Endothelial cell of umbilical vein (primary cell): Measurements from ENCODE around the gene MYBBP1A.

Experiments
- GATA2 ChIP-seq: IDR thresholded peaks from 2 replicates; pipeline ENCODE4 v1.7.0; 2011; ENCODE audit warnings: low read depth, mild to moderate bottlenecking, moderate library complexity, mixed read lengths, low read length; ENCODE audit not compliant: insufficient read length, insufficient read depth
- POLR2A ChIP-seq: IDR thresholded peaks from 2 replicates; pipeline ENCODE4 v1.6.1; 2012; ENCODE audit warnings: low read depth, mild to moderate bottlenecking, control low read depth, low read length
- POLR2AphosphoS5 ChIP-seq: IDR thresholded peaks from 2 replicates; pipeline ENCODE4 v1.6.1; 2012; ENCODE audit warnings: low read depth, mild to moderate bottlenecking, control low read depth, low read length, moderate library complexity; ENCODE audit not compliant: insufficient read depth
- TF ChIP-seq, protein P1 (sequence below): IDR thresholded peaks from 2 replicates; pipeline ENCODE4 v1.6.1; 2011; ENCODE audit not compliant: insufficient read depth, insufficient read length
- TF ChIP-seq, protein P2 (sequence below), 2 donors: IDR thresholded peaks; 1 replicate in 1 of 2; 2 replicates in 1 of 2; pipeline ENCODE4 v1.5.1; 2011; ENCODE audit warnings: low read length in 2 of 2, mild to moderate bottlenecking in 2 of 2, moderate library complexity in 2 of 2, control low read depth in 1 of 2, inconsistent platforms in 1 of 2, low read depth in 1 of 2; ENCODE audit not compliant: insufficient read depth in 1 of 2; ENCODE audit errors: extremely low read depth in 1 of 2

DNA sequence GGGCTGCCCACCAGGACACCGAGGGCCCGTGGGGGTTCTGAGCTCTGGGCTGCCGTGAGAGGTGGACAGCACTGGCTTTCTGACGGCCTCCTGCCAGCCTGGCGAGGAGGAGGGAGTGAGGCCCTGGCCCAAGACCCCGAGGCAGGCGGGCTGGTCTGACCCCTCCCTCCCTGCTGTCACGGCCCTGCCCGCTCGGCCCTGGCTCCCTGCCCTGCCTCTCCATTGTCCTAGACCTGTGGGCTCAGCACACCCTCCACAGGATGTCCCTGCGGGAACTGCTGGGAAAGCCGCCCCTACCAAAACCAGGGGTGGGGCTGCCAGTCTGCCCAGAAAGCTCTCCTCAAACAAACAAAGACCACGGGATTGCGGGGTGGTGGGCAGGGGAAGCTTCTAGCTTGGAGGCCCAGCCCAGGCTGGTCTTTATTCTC lies 35.8 kb downstream of the MYBBP1A start:
- TF ChIP-seq, protein P1, sequence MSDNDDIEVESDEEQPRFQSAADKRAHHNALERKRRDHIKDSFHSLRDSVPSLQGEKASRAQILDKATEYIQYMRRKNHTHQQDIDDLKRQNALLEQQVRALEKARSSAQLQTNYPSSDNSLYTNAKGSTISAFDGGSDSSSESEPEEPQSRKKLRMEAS: no peak
- TF ChIP-seq, protein P2, sequence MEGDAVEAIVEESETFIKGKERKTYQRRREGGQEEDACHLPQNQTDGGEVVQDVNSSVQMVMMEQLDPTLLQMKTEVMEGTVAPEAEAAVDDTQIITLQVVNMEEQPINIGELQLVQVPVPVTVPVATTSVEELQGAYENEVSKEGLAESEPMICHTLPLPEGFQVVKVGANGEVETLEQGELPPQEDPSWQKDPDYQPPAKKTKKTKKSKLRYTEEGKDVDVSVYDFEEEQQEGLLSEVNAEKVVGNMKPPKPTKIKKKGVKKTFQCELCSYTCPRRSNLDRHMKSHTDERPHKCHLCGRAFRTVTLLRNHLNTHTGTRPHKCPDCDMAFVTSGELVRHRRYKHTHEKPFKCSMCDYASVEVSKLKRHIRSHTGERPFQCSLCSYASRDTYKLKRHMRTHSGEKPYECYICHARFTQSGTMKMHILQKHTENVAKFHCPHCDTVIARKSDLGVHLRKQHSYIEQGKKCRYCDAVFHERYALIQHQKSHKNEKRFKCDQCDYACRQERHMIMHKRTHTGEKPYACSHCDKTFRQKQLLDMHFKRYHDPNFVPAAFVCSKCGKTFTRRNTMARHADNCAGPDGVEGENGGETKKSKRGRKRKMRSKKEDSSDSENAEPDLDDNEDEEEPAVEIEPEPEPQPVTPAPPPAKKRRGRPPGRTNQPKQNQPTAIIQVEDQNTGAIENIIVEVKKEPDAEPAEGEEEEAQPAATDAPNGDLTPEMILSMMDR (IDR thresholded peaks at IDR 0.05; ENCODE audit: extremely low read depth in 1 of 2, insufficient read depth in 1 of 2, low read depth in 1 of 2, low read length in 2 of 2): no peak
- TF ChIP-seq POLR2AphosphoS5: no peak
- TF ChIP-seq POLR2A: no peak
- TF ChIP-seq GATA2: no peak
